Smooth muscle cell (in vitro differentiated cells): ENCODE data around the gene DNER. TPM values are rescaled to one million over a fixed set of nuclear protein-coding genes. Genes with fewer than 3 reads are reported as not detected.

ENCODE experiments used
- DNase-seq: peaks from one replicate; lab custom pipeline; 2025; ENCODE audit not compliant: unreplicated experiment; lab: John Stamatoyannopoulos, UW
- H2AFZ ChIP-seq: fragments of 200-600 bp; sonication (generic); 2 replicates; pipeline ENCODE4 v1.6.0; 2016; ENCODE audit warnings: antibody characterized with exemption, low read depth, mild to moderate bottlenecking
- H3F3A ChIP-seq: fragments of 200-600 bp; sonication (generic); 2 replicates; pipeline ENCODE4 v1.6.0; 2017; ENCODE audit warnings: antibody characterized with exemption, low read depth
- H3K27ac ChIP-seq: fragments of 200-600 bp; sonication (generic); 2 replicates; pipeline ENCODE4 v1.5.1; 2016; ENCODE audit warnings: low read depth, mild to moderate bottlenecking
- H3K27me3 ChIP-seq: fragments of 200-600 bp; sonication (generic); 2 replicates; pipeline ENCODE4 v1.6.1; 2016; ENCODE audit warnings: low read depth, mild to moderate bottlenecking
- H3K36me3 ChIP-seq: fragments of 200-600 bp; sonication (generic); 2 replicates; pipeline ENCODE4 v1.5.1; 2016; ENCODE audit warnings: low read depth
- H3K4me1 ChIP-seq: fragments of 200-600 bp; sonication (generic); 2 replicates; pipeline ENCODE4 v1.5.1; 2016; ENCODE audit warnings: low read depth
- H3K4me2 ChIP-seq: fragments of 200-600 bp; sonication (generic); 2 replicates; pipeline ENCODE4 v1.6.0; 2016; ENCODE audit warnings: mild to moderate bottlenecking
- H3K4me3 ChIP-seq: fragments of 200-600 bp; sonication (generic); 2 replicates; pipeline ENCODE4 v1.5.1; 2016; ENCODE audit warnings: mild to moderate bottlenecking
- H3K79me2 ChIP-seq: fragments of 200-600 bp; sonication (generic); 2 replicates; pipeline ENCODE4 v1.6.0; 2016; ENCODE audit warnings: low read depth, mild to moderate bottlenecking
- H3K9ac ChIP-seq: fragments of 200-600 bp; sonication (generic); 2 replicates; pipeline ENCODE4 v1.6.0; 2016; ENCODE audit warnings: low read depth
- H3K9me3 ChIP-seq: fragments of 200-600 bp; sonication (generic); replicated peaks from 2 replicates; pipeline ENCODE4 v1.5.1; 2016; ENCODE audit warnings: low read depth
- H4K20me1 ChIP-seq: fragments of 200-600 bp; sonication (generic); 2 replicates; pipeline ENCODE4 v1.6.0; 2016; ENCODE audit warnings: low read depth
- WGBS: methylation state at CpG from one replicate; pipeline ENCODE4 v1.1.7; 2016; ENCODE audit warnings: low lambda C conversion rate; 5-methylcytosine and 5-hydroxymethylcytosine counted together
- polyA plus RNA-seq: library from polyadenylated mRNA; unstranded; fragments of >200 nt; fragmentation: Nextera tagmentation; extraction: Ambion mirVana; gene quantifications from 2 replicates; pipeline ENCODE4 v1.2.1, GENCODE V29; 2016
- total RNA-seq: library from RNA; depleted of rRNA; stranded (reverse); fragments of >200 nt; gene quantifications from 2 replicates; pipeline ENCODE4 v1.2.3, GENCODE V29; 2014
- TF ChIP-seq, protein P1 (sequence below): fragments of 200-600 bp; sonication (generic); IDR thresholded peaks from 2 replicates; pipeline ENCODE4 v1.5.1; 2017; ENCODE audit warnings: borderline replicate concordance, mild to moderate bottlenecking, antibody characterized with exemption; ENCODE audit not compliant: insufficient read depth, poor library complexity, severe bottlenecking

The DNER gene
- total and polyA plus RNA-seq, 2 experiments from 2014 or later = 0.31 to 0.61 TPM

DNA sequence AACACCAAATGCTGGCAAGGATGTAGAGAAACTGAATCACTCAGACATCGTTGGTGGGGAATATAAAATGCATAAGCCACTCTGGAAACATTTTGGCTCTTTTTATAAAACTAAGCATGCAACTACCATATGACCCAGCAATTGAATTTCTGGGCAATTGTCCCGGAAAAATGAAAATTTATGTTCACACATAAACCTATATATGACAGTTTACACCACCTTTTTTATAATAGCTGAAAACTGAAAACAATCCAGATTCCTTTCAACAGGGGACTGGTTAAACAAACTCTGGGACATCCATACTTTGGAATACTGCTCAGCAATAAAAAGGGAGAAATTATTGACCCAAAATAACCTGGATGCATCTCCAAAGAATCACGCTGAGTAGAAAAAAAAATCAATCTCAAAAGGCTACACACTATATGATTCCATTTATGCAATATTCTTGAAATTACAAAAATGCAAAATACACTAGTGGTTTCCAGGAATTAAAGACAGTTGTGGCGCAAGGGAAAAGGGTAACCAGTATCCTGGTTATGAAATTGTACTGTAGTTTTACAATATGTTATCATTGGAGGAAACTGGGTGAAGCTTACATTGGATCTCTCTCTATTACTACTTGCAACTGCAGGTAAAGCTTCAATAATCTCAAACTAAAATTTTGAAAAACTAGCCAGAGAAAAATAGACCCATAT lies 313.0 kb downstream of the DNER start:
- TF ChIP-seq, protein P1, sequence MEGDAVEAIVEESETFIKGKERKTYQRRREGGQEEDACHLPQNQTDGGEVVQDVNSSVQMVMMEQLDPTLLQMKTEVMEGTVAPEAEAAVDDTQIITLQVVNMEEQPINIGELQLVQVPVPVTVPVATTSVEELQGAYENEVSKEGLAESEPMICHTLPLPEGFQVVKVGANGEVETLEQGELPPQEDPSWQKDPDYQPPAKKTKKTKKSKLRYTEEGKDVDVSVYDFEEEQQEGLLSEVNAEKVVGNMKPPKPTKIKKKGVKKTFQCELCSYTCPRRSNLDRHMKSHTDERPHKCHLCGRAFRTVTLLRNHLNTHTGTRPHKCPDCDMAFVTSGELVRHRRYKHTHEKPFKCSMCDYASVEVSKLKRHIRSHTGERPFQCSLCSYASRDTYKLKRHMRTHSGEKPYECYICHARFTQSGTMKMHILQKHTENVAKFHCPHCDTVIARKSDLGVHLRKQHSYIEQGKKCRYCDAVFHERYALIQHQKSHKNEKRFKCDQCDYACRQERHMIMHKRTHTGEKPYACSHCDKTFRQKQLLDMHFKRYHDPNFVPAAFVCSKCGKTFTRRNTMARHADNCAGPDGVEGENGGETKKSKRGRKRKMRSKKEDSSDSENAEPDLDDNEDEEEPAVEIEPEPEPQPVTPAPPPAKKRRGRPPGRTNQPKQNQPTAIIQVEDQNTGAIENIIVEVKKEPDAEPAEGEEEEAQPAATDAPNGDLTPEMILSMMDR = no peak
- no peak for DNase-seq
- H2AFZ ChIP-seq = no peak overlapping the region
- no peak overlapping the region for H3K27ac ChIP-seq
- H3F3A ChIP-seq = no peaks in the 10 kb centered on the region
- H3K9me3 ChIP-seq = no peaks in the 10 kb centered on the region
- H3K4me1 ChIP-seq = no peaks in the 10 kb centered on the region
- no peak overlapping the region for H3K4me2 ChIP-seq
- H3K9ac ChIP-seq = no peak overlapping the region
- H3K4me3 ChIP-seq = no peak overlapping the region
- H4K20me1 ChIP-seq = no peaks in the 10 kb centered on the region
- no peaks in the 10 kb centered on the region for H3K79me2 ChIP-seq
- no peaks in the 10 kb centered on the region for H3K36me3 ChIP-seq
- H3K27me3 ChIP-seq = no peaks in the 10 kb centered on the region
- 91% methylated on average over 4 of the region's 4 CpGs for WGBS

DNA sequence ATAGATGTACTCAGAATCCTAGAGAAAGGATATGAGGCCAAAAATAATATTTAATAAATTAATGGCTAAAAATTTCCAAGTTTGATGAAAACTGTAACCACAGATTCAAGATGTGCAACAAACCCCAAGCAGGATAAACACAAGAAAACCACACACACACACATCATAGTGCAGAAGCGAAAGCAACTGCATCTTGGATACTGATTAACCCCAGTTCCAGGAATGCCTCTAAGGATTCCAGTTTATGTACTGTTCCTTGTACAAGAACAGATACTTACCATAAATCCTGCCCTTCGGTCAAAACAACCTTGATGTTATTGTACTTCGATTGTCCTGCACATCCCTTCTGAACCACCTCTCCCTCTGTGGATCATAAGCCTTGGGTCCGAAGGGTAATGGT lies 320.4 kb downstream of the DNER start:
- WGBS = 92% methylated on average over 4 of the region's 4 CpGs
- no peaks in the 10 kb centered on the region for H3K79me2 ChIP-seq

DNA sequence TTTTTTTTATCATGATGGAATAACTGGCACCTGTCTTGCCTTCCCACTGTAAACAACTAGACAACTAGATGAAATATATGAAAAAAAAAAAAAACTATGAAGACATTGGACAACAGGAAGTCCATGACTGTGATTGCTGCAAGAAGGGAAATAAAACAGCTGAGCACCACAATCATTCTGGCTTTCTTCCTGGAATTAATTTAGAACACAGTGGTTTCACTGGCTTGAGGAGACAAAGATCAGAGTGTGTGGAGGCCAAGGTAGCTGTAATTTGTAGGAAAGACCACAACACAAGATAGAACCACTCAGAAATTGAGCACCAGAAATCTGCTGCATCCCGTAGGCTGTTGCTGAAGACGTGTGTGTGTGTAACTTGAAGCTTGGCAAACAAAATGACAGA lies 322.2 kb downstream of the DNER start:
- WGBS = 86% methylated on average over 2 of the region's 2 CpGs
- DNase-seq = no peak
- TF ChIP-seq, protein P1 = no peak

More for the DNA sequence above, 320.4 kb downstream of the DNER start:
- H3K9ac ChIP-seq = no peak overlapping the region
- no peak overlapping the region for H3K4me3 ChIP-seq
- H3K36me3 ChIP-seq = no peaks in the 10 kb centered on the region
- no peak overlapping the region for H3K27ac ChIP-seq
- H3K4me2 ChIP-seq = no peak overlapping the region
- H2AFZ ChIP-seq = no peak overlapping the region
- no peaks in the 10 kb centered on the region for H3K27me3 ChIP-seq
- H3K9me3 ChIP-seq = no peaks in the 10 kb centered on the region
- H3K4me1 ChIP-seq = no peaks in the 10 kb centered on the region
- H3F3A ChIP-seq = no peaks in the 10 kb centered on the region
- no peaks in the 10 kb centered on the region for H4K20me1 ChIP-seq
- DNase-seq = no peak
- TF ChIP-seq, protein P1 = no peak

DNA sequence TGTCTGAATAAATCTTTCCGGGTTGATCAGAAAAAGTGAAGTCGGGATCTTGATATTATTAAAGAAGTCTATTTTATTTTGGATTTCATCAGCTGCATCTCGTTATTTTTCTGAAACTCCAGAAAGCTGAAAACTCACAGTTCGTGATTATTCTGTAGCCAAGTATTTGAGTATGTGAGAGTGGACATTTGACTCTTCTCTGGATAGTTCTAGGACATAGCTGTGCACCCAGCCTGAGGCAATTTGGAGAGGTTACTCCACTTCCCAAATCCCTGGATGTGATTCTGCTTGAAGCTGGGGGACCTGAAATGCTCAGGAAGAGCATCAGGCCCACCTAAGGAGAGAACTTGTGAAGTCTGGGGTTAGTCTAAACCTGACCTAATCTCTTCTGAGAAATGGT lies 325.6 kb downstream of the DNER start:
- no peaks in the 10 kb centered on the region for H3K4me1 ChIP-seq
- no peak overlapping the region for H3K4me2 ChIP-seq
- TF ChIP-seq, protein P1 = no peak
- no peak for DNase-seq
- no peak overlapping the region for H3K4me3 ChIP-seq
- no peaks in the 10 kb centered on the region for H3K27me3 ChIP-seq
- H3K79me2 ChIP-seq = no peaks in the 10 kb centered on the region
- no peaks in the 10 kb centered on the region for H3K9me3 ChIP-seq
- no peaks in the 10 kb centered on the region for H4K20me1 ChIP-seq
- H3K27ac ChIP-seq = no peak overlapping the region
- no peaks in the 10 kb centered on the region for H3F3A ChIP-seq
- no peak overlapping the region for H3K9ac ChIP-seq
- no peak overlapping the region for H2AFZ ChIP-seq
- WGBS = 89% methylated on average over 4 of the region's 4 CpGs
- H3K36me3 ChIP-seq = no peaks in the 10 kb centered on the region

More for the DNA sequence above, 322.2 kb downstream of the DNER start:
- Histone ChIP-seq H3K79me2 (no peaks in the 10 kb centered on the region), H3K27me3 (no peaks in the 10 kb centered on the region), H2AFZ (no peak overlapping the region), H3K9ac (no peak overlapping the region), H3K36me3 (no peaks in the 10 kb centered on the region), H3K4me1 (no peaks in the 10 kb centered on the region), H3K4me3 (no peak overlapping the region), H3K4me2 (no peak overlapping the region), H3F3A (no peaks in the 10 kb centered on the region), H3K27ac (no peak overlapping the region), H4K20me1 (no peaks in the 10 kb centered on the region), H3K9me3 (no peaks in the 10 kb centered on the region)
